LoVo (cell line): ENCODE results near the gene CD93.

Experiments used
- DNase-seq: peaks from one replicate; pipeline ENCODE4 v3.0.0-alpha.2; 2016; ENCODE audit warnings: low spot score

The CD93 gene

DNA sequence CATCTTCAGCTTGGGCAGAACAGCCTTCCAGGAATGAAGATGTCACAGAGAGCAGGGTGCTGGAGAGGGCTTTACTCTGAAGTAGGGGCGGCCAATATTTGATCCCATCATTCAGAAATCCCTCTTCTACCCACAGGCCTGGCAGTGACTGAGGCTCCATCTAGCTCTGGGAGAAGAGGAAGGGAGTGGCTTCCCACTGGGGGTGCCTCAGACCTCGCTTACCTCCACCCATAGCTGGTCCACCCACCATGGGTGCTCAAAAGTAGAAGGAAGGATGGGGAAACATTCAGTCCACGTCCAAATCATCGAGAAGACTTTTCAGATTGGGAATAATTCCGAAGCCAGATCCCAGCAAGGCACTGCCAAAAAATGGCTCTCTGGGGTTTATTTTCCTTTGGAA lies 24.9 kb downstream of the CD93 start:
- no peak for DNase-seq

DNA sequence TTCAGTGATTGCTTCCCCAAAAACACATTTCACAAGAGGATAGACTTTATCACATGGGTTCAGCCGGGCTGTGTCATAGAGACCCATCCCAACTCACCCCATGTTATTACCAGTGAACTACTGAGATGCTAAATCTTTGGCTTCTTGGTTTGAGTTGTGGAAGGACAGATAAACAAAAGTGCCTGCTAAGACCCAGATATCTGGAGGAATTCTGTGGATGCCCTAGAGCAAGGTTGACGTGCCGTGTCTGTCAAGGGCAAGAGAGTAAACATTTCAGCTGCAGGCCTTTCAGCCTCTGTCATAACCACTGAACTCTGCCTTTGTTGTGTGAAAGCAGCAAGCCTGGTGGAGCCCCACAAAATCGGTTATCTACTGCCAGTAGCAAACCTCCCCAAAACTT lies 25.5 kb downstream of the CD93 start:
- DNase-seq = no peak

DNA sequence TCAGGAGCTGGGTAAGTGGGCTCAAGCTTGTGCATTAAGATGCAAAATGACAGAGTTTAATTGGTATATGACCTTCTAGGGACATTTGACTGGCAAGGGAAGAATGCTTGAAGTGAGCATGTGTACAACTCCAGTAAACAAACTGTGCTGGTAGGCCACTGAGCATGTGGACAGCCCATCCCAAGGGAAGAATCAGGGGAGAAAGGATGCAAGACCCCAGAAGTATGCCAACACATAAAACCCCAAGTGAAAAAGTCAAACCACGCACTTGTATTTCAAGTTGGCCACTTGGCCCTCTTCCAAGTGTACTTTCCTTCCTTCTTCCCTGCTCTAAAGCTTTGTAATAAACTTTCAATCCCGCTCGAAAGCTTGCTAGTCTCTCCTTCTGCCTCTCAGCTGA lies 26.3 kb downstream of the CD93 start:
- no peak for DNase-seq

DNA sequence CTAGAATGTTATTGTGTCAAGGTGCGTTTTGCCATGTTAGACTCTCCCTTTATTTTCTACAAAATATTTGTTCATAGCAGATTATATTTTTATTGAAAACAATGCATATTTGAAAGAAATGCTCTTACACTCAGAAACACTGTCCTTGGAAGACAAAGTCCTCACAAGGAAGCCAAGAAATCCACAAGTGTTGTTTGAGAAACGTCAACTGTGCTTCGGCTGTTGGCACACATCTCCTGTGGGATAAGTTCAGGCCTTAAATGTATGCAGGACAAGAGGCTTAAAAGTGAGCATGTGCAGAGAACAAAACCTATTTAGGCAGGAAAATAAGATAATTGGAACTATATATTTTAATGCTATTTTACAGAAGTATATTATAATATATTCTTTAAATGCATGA lies 27.1 kb downstream of the CD93 start:
- DNase-seq = no peak

DNA sequence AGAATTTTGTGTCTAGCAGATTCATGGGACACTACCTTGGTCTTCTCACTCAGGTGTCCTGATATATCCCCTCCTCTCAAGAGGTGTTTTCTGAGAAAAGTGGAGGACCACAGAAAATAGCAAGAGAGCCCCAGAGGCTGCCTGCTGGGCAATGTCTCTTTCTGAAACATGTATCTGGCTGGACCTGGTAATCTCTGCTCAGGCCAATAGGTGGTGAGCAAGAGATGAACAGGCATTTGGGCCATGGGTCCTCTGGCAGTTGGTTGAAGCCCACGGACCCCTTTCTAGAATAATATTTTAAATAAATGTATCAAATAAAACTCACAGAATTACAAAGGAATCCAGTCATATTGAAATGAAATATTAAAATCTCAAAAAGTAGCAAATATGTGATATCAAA lies 27.9 kb downstream of the CD93 start:
- no peak for DNase-seq

DNA sequence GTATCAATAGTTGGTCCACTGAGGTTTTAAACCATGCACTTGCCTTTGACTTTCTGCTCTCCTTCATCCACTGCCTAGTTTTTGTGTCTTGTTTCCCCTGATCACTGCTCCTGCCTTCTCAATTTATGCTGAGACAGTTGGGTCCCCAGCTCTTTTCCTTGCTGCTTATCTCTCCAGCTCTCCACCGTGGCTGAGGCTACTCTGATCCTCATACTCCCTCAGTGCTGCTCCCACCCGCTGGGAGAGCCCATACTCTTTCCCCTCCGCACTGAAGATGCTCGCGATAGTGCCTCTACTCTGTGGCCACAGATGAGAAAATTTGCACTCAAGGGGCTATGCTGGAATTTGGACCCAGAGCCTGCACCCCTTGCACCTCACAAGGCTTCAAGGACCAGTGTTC lies 33.2 kb downstream of the CD93 start:
- no peak for DNase-seq

DNA sequence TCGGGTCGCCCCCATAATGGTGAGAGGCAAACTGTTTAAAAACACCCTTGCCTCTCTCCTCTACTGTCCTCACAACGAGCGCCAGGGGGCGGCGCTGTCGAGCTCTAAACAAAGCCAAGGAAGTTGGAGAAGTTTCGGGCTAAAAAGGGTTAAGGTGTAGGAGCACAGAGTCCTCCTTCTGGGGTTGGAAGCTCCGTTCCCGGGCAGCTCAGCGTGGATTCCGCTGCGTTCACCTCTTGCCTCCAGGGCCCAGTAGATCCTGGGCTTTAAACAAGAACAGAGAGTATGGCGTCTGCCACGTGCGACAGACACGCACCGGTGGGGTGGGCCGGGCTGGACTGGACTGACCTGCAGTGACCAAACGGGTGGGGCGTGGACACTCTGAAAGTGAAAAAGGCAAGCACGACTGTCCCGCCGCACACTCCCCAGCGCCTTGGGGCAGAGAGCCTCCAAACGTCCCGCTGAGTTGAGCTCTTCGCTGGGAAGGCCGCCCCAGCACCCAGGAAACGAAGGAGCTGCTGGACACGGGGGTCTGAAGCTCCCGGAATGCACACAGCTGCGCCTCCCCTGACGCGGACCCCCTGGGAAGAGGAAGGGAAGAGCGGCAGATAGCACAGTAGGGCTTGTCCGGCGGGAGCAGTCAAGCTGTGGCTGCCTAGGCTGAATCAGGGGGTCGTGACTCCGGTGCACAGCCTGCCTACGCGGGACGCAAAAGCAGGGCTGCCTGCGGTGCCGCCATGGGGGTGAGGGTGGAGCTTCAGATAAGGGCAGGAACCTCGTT lies 35.1 kb downstream of the CD93 start:
- DNase-seq = no peak

DNA sequence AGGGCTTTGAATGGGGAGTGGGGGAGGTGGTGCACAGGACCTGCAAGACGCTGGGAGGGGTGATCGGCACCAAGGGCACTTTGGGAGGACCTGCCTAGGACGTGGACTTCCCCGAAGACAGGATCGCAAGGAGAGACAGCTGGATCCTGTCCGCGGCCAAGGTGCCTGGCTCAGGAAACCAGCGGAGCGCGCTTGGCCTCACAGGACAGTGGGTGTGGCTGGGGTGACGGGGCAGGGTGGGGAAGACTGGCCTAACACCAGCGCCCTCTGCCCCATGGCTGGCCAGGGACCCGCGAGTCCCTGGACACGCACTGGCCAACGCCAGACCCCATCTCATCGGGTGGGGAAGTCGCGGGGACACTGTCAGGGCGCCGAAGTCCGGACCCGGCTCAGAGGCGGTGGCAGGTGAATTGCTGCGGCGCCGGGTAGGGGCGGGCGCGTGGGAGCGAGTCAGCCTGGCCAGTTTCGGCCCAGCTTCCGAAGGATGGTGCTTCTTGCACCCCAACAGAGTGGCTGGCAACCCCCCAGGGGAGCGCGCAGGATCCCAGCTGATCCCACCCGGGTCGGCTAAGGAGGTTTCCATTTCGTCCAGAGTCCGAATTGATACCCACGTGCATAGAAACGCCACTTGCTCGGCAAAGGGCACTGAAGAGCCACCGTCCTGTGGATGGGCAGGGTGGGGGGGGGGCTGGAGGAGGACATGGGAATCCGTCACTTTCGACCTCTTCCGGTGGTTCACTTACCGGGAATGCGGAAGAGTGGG lies 35.9 kb downstream of the CD93 start:
- no peak for DNase-seq

DNA sequence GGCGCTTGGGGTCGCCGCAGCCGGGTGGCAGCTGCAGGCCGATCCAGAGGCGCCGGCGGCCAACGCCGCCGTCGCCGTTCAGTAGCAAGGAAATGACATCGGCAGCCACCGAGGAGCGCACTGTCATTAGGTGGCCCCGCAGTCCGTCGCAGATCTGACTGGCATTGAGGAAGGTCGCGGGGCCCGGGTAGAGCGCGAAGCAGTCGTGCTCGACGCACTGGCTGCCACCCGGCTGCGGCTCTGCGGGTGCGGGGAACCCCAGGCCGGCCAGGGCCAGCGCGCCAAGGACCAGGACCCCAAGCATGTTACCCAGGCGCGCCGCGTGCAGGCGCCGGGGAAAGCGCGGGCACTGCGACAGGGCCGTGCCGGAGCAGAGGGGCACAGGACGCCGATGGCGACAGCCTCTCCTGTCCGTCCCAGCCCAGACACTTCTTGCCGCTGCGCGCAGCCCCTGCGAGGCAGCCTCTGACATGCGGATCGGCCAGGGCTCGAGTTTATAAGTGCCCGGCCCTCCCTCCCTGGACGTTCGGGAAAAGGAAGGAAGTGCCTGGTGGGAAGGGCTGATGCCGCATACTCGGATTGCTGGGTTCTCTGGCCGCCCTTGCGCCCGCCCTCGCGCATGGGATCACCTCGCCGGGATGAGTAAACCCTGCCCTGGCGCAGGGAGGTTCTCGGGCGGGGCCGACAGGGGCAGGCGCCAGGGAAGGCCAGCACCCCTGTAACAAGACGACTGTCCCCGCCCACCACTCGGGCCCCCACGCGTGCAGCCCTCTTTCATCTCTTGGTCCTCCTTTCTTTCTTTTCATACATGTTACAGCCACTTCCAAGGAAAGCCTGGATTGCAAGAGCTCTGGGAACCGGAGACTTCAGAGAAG lies 36.7 kb downstream of the CD93 start, which contains the start of gene THBD:
Gene THBD (minus strand): TSS at position 472 of the 875 bp plus-strand sequence. CDS start 168 bp downstream, at position 304.
- no peak for DNase-seq

DNA sequence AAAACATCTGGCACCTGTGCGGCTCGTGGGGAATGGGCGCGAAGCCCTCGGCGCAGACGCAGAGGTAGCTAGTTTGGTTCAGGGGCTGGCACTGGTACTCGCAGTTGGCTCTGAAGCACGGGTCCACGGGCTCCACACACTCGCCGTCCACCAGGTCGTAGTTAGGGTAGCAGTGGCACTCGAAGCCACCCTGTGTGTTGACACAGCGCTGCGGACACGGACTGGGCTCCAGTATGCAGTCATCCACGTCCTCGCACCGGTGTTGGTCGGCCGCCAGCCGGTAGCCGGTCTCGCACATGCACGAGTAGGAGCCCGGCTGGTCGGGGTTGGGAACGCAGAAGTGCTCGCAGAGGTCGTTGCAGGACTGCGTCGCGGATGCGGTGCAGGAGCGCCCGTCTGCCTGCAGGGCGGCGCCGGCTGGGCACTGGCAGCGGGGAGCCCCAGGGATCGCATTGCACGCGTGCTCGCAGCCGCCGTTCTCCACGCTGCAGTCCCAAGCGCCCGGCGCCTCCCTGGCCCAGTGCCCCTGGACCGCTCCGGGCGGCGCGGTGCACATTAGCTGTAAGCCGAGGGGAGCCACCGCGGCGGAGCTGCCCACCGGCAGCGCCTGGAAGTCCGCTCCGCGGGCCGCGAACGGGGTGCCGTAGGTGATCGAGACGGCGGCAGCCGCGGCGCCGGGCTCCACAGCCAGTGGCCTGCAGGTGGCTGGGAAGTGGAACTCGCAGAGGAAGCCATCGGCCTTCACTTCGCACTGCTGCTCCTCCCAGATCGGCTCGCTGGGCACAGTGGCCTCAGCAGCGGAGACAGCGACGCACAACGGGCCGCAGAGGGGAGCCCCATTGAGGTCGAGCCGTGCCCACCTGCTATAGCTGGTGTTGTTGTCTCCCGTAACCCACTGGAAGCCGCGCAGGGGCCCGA lies 37.6 kb downstream of the CD93 start:
- no peak for DNase-seq

DNA sequence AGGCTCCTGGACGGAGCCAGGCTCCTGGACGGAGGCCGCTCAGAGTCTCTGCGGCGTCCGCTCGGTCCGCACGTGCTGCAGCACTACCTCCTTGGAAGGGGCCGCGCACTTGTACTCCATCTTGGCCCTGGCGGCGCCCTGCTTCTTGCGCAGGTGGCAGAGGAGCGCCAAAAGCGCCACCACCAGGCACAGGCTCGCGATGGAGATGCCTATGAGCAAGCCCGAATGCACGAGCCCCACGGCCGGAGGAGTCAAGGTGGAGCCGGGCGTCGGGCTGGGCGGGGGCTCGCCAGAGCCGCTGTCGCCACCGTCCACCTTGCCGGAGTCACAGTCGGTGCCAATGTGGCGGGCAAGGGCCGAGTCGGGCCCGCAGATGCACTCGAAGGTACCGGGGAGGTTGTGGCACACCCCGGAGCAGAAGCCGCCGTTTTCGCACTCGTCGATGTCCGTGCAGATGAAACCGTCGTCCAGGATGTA lies 38.3 kb downstream of the CD93 start:
- no peak for DNase-seq

DNA sequence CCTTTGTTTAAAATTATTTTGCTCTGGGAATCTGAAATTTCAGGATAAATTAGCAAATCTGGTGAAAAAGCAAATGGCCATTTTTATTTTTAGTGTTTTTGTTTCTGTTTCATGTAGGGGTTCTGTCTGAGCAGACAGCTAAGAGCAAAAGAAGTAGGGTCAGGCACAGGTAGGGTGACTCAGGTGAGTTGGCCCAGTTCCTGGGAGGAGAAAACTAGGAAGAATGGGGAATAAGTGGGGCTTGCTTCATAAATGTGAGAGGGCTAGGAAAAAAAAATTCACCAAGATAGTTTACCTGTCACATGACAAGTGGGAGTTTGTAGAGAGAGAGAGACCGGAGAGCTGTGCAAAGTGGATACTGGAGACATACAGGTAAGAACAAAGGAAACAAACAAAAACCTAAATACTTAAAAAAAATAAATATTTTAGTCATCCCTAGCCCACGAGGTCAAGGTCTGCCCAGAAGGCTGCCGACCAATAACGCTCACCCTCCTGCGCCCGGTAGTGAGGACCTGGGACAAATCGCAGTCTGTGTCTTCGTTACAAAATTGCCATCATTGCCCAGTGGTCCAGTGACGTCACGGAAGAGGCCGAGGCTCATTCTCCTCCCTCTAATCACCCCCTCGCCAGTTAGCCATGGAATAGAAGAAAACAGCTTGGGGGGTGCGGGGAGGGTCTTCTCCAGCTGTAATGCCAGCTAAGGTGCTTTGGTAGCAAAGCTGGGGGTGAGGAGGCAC lies 39.0 kb downstream of the CD93 start:
- no peak for DNase-seq

DNA sequence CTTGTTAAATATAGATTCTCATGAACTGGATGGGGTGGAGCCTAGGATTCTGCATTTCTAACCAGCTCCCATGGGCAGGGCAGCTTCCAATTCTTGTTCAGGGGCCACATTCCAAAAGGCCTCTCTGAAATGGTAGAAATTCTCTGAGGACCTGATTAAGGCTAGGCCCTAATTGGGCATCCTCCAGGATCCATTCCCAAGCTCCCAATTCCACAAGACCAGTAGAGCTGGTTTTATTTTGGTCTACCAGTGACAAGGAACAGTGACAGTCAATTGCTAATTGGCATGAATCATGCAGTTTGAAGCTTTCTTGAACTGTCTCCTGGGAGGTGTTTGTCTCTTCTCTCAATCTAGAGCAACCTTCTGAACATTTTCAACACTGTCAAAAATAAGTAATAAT lies 39.7 kb downstream of the CD93 start:
- no peak for DNase-seq

DNA sequence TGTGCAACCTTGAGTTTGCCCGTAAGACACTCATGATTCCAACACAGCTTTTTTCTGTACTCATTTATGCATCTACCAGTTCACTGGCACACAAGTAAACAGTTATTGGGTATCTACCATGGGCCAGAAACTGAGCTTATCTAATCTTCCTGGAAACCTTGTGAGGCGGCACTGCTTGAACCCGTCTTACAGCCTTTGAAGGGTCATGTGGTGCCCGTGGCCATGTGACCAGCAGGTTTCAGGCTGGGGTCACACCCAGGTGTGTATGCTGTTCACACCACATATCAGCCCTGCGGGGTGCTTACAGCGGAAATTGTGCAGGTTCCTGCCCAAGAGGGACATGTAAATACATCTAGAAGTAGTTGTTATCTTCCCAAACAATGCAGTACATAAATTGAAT lies 42.7 kb downstream of the CD93 start:
- DNase-seq = no peak

DNA sequence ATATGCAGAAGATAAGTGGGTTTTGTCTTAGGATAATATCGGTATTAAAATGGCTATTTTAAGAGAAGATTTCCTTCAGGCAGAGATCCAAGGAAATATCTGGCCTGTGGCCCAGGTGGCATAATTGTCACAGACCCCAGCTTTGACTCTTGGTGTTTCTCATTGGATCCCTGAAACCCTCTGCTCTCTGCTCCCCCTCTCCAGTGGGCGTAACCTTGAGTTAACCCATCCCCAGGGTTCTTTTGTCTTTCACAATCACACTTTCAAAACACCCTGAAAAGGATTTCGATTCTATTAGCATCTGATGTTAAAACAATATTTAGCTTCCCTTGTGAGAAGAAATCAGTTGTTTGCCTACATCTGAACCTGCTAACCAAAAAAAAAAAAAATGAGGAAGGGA lies 43.9 kb downstream of the CD93 start:
- no peak for DNase-seq

DNA sequence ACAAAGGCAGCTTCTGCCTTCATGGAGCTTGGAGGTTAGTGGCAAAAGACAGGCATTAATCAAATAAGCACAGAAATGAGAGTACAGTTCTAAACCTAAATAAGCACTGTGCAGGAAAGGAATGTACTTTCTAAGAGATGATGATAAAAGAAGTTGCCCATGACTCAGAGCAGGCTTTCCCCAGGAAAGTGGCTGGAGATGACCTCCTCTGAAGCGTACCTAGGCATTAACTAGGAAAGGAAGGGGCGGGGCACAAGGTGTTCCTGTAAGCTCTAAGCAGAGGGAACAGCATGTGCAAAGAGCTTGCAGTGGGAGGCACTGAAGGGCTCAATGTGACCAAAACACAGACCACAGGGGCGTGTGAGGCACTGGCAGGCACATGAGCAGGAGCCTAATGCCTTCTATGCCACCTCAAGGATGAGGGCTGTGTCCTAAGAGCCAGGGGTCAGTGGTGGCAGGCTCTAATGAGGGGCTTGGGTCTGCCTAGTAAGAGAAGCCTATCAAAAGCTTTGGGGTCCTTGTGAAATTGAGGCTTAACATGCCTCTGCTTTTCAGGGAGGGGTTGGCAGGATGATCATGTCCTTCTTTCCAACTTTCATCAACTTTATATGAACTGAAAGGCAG lies 46.1 kb downstream of the CD93 start:
- no peak for DNase-seq

DNA sequence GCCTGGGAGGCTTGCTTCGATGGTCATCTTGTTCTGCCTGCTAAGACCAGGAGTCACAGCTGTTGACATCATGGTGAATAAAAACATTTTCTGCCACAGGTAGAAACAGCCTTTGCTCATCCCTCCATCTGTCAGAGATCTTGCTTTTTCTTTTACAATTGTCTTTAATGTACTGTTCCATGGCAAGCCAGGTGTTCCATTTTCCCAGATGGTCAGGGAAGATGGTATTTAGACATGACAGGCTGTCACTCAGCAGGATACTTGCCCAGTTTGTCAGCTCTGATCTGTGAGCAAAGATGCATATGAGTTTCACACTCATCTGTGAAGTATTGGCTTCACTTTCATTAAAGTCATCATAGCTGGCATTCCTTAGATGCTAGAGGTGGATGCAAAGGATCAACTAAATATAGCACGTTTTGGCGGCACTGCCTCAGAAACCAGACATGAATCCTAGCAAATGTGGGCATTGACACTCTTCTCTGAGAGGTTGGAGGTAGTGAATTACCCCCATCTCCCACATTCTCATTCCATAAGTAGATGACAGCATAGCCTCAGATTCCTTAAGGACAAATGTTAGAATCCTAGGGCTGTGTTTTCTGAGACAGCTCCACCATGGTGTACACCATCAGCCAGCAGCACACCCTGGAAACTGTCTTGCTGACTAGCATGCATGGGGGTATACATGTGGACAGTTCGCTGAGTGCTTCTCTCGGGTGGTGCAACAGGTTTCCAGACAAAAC lies 46.8 kb downstream of the CD93 start:
- DNase-seq = no peak

DNA sequence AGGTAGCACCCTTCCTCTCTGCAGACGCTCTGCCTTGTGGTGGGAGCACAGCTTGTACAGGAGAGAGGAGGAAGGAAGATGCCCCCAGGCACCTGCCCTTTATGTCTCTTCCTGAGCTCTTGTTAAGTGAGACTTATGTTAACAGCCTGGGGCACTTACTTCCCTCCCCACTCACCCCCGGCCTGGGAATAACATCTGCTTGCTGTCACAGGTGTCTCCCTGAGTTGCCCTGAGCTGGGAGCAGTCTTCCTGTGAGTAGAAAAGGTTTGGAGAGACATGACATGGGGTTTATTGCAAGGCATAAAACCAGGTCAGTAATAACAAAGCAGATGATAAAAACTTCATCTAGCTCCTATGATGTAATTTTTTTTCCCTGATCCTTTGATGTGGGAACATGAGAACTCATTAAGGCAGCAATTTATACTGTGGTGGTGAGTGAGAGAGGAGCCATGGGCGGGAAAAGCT lies 49.1 kb downstream of the CD93 start:
- no peak for DNase-seq

DNA sequence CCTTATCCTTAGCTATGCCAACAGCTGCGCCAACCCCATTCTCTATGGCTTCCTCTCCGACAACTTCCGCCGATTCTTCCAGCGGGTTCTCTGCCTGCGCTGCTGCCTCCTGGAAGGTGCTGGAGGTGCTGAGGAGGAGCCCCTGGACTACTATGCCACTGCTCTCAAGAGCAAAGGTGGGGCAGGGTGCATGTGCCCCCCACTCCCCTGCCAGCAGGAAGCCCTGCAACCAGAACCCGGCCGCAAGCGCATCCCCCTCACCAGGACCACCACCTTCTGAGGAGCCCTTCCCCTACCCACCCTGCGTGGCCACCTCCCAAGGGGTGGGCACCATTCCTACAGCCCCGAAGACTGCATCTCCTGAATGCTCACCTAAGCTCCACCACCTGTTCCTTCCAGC lies 49.8 kb downstream of the CD93 start:
- no peak for DNase-seq
